Lung (tissue), 12 donors: ENCODE results near the gene SYP. TPM values are rescaled to one million over a fixed set of nuclear protein-coding genes. Genes with fewer than 3 reads are reported as not detected.

ENCODE experiments used
- ATAC-seq: fragments of 200-7000 bp; cut with Tn5 transposase; one replicate; pipeline ENCODE4 v1.9.1; 2020; ENCODE audit warnings: moderate number of reproducible peaks; ENCODE audit not compliant: insufficient read depth, low FRiP score
- DNase-seq, 3 donors: peaks; one replicate each; pipeline ENCODE4 v3.0.0-alpha.2; 2013 to 2017
- H3K27ac ChIP-seq, 2 donors: one replicate each; pipeline ENCODE4 v1.5.1; 2013; ENCODE audit warnings: mild to moderate bottlenecking in 2 of 2, moderate library complexity in 2 of 2, control low read depth in 1 of 2, inconsistent platforms in 1 of 2, low read depth in 1 of 2, low read length in 1 of 2
- H3K27me3 ChIP-seq, 3 donors: one replicate each; pipeline ENCODE4 v1.5.1; 2013; ENCODE audit warnings: low read length in 2 of 3; ENCODE audit not compliant: control insufficient read depth in 3 of 3, insufficient read depth in 3 of 3
- H3K36me3 ChIP-seq, 4 donors: one replicate each; pipeline ENCODE4 v1.5.1; 2013; ENCODE audit warnings: low read length in 4 of 4, mild to moderate bottlenecking in 1 of 4, moderate library complexity in 1 of 4; ENCODE audit not compliant: control insufficient read depth in 4 of 4, insufficient read depth in 4 of 4
- H3K4me1 ChIP-seq, 5 donors: one replicate each; pipeline ENCODE4 v1.5.1; 2013; ENCODE audit warnings: low read length in 5 of 5, mild to moderate bottlenecking in 2 of 5, moderate library complexity in 1 of 5; ENCODE audit not compliant: control insufficient read depth in 5 of 5, insufficient read depth in 5 of 5
- H3K4me3 ChIP-seq: one replicate; pipeline ENCODE4 v1.5.1; 2013; ENCODE audit warnings: mild to moderate bottlenecking, control low read depth, moderate library complexity
- H3K9ac ChIP-seq, 2 donors: one replicate each; pipeline ENCODE4 v1.5.1; 2013; ENCODE audit warnings: low read length in 2 of 2, control low read depth in 1 of 2; ENCODE audit not compliant: insufficient read depth in 1 of 2
- H3K9me3 ChIP-seq, 4 donors: one replicate each; pipeline ENCODE4 v1.5.1; 2013; ENCODE audit warnings: low read length in 3 of 4, mild to moderate bottlenecking in 1 of 4, moderate library complexity in 1 of 4; ENCODE audit not compliant: control insufficient read depth in 4 of 4, insufficient read depth in 3 of 4
- WGBS, 2 donors: extraction: QIAGEN DNeasy Blood & Tissue Kit; methylation state at CpG; one replicate each; pipeline ENCODE4 v1.1.7; 2013; 5-methylcytosine and 5-hydroxymethylcytosine counted together
- polyA plus RNA-seq, 2 donors: library from polyadenylated mRNA; stranded (reverse); fragments of 200-250 nt; gene quantifications; one replicate each; pipeline ENCODE4 v1.2.1, GENCODE V29; 2013
- total RNA-seq, 2 donors: library from RNA; depleted of rRNA in 1 of 2; stranded (reverse); fragments of >200 nt in 1 of 2; gene quantifications; one replicate each; pipeline ENCODE4 v1.2.1, GENCODE V29; 2014 to 2021
- TF ChIP-seq, protein P1 (sequence below): IDR thresholded peaks from 2 replicates; pipeline ENCODE4 v1.5.1; 2012; ENCODE audit warnings: mild to moderate bottlenecking; ENCODE audit errors: control extremely low read depth, extremely low read depth
- donor health status: control.
- donor health status: control.
- donor health status: Bipolar disorder and iron deficiency.
- donor health status: healthy.
- donor health status: DM: yes; HTN: yes; CAD: no.

The SYP gene
- total and polyA plus RNA-seq, 4 donors: 3.2 to 5.6 (median 4.9) TPM

DNA sequence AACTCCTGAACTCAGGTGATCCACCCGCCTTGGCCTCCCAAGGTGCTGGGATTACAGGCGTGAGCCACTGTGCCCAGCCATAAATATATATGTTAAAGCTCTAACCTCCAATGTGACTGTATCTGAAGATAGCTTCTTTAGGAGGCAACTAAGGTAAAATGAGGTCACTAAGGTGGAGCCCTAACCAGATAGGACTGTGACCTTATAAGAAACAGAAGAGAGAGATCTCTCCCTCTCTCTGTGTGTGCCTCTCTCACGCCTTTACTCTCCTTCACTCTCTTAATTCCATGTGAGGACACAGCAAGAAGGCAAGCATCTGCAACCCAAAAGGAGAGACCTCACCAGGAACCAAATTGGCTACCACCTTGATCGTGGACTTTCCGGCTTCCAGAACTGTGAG is 38.4 kb downstream of the SYP start:
- TF ChIP-seq, protein P1, sequence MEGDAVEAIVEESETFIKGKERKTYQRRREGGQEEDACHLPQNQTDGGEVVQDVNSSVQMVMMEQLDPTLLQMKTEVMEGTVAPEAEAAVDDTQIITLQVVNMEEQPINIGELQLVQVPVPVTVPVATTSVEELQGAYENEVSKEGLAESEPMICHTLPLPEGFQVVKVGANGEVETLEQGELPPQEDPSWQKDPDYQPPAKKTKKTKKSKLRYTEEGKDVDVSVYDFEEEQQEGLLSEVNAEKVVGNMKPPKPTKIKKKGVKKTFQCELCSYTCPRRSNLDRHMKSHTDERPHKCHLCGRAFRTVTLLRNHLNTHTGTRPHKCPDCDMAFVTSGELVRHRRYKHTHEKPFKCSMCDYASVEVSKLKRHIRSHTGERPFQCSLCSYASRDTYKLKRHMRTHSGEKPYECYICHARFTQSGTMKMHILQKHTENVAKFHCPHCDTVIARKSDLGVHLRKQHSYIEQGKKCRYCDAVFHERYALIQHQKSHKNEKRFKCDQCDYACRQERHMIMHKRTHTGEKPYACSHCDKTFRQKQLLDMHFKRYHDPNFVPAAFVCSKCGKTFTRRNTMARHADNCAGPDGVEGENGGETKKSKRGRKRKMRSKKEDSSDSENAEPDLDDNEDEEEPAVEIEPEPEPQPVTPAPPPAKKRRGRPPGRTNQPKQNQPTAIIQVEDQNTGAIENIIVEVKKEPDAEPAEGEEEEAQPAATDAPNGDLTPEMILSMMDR: no peak
- no peak overlapping the region for H3K4me3 ChIP-seq
- no peaks in the 10 kb centered on the region for H3K36me3 ChIP-seq
- H3K9ac ChIP-seq: no peak overlapping the region
- peaks cover 0 to 6% (median 1%) of the 10 kb centered on the region in 4 donors for H3K9me3 ChIP-seq
- H3K4me1 ChIP-seq: peaks cover 0 to 5% (median 0%) of the 10 kb centered on the region in 5 donors
- no peak overlapping the region for H3K27ac ChIP-seq
- 83 to 95% methylated on average over 5 of the region's 5 CpGs for WGBS, 2 donors
- no peaks in the 10 kb centered on the region for H3K27me3 ChIP-seq
- ATAC-seq (no peak), DNase-seq (no peak)

DNA sequence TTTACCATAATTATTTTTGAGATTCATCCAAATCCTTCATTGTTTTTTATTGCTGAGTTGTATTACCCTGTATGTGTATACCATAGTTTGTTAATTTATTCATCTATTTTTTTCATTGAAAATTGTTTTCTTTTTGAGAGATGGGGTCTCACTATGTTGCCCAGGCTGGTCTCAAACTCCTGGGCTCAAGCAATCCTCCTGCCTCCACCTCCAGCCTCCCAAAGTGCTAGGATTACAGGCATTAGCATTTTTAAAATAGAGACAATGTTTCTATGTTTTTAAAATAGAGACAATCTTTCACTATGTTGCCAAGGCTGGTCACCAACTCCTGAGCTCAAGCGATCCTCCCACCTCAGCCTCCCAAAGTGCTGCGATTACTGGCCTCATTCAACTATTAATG is 39.1 kb downstream of the SYP start:
- DNase-seq: no peak
- TF ChIP-seq, protein P1: no peak
- H3K27me3 ChIP-seq: no peaks in the 10 kb centered on the region
- H3K9ac ChIP-seq: no peak overlapping the region
- ATAC-seq: no peak
- H3K36me3 ChIP-seq: no peaks in the 10 kb centered on the region
- peaks cover 0 to 5% (median 0%) of the 10 kb centered on the region in 5 donors for H3K4me1 ChIP-seq
- H3K9me3 ChIP-seq: peaks cover 0 to 3% (median under 1%) of the 10 kb centered on the region in 4 donors
- WGBS, 2 donors: 87 to 100% methylated on average over 2 of the region's 2 CpGs
- H3K4me3 ChIP-seq: no peak overlapping the region
- no peak overlapping the region for H3K27ac ChIP-seq

DNA sequence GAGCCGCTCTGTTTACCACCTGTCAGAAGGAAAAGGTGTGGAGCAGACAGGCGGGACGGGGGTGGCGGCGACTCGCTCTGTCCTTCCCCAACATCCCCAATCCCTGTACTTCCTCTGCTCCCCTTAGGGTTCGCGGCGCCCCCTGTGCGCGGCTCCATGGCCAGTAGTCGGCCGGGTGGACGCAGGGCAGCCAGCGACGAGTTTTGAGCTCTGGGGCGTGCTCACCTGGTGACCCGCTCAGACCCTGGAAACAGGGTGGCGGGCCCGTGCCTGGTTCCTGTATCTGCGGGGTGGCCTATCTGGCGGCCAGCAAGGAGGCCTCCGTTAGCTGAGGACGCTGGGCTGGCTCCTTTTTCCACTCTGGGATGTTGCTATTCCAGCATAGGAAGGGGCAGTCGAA is 42.8 kb downstream of the SYP start:
- ATAC-seq: no peak
- H3K9ac ChIP-seq: no peak overlapping the region
- 79 to 87% methylated on average over 13 to 24 of the region's 25 CpGs for WGBS, 2 donors
- no peaks in the 10 kb centered on the region for H3K27me3 ChIP-seq
- H3K4me1 ChIP-seq: no peaks in the 10 kb centered on the region
- no peaks in the 10 kb centered on the region for H3K36me3 ChIP-seq
- no peak for DNase-seq
- no peak overlapping the region for H3K4me3 ChIP-seq
- TF ChIP-seq, protein P1: no peak
- no peak overlapping the region for H3K27ac ChIP-seq
- H3K9me3 ChIP-seq: peaks cover 0 to 3% (median 0%) of the 10 kb centered on the region in 4 donors
